Endodermal cell (in vitro differentiated cells): ENCODE results near the gene TRABD2B. TPM values are rescaled to one million over a fixed set of nuclear protein-coding genes. Genes with fewer than 3 reads are reported as not detected.

Experiments
- DNase-seq: peaks from one replicate; pipeline ENCODE4 v3.0.0-alpha.2; 2017
- H3K27ac ChIP-seq: 2 replicates; pipeline ENCODE4 v1.5.1; 2013; ENCODE audit warnings: mild to moderate bottlenecking, low read depth, low read length, moderate library complexity
- H3K27me3 ChIP-seq: 2 replicates; pipeline ENCODE4 v1.6.1; 2013; ENCODE audit warnings: mild to moderate bottlenecking, low read length, moderate library complexity; ENCODE audit not compliant: insufficient read depth, control insufficient read depth, poor library complexity, severe bottlenecking
- H3K36me3 ChIP-seq: 2 replicates; pipeline ENCODE4 v1.7.0; 2013; ENCODE audit warnings: mild to moderate bottlenecking, low read length, moderate library complexity; ENCODE audit not compliant: control insufficient read depth, insufficient read depth
- H3K4me1 ChIP-seq: one replicate; pipeline ENCODE4 v1.7.0; 2013; ENCODE audit warnings: low read length; ENCODE audit not compliant: control insufficient read depth, insufficient read depth
- H3K4me3 ChIP-seq: 2 replicates; pipeline ENCODE4 v1.5.1; 2013; ENCODE audit warnings: mild to moderate bottlenecking, low read length, moderate library complexity
- H3K9ac ChIP-seq: 2 replicates; pipeline ENCODE4 v1.6.1; 2013; ENCODE audit warnings: mild to moderate bottlenecking, low read length, moderate library complexity; ENCODE audit not compliant: poor library complexity, severe bottlenecking; ENCODE audit errors: extremely low read depth
- H3K9me3 ChIP-seq: 2 replicates; pipeline ENCODE4 v1.6.1; 2013; ENCODE audit warnings: mild to moderate bottlenecking, low read length, moderate library complexity; ENCODE audit not compliant: control insufficient read depth
- H3K27ac Mint-ChIP-seq: 2 replicates; pipeline ENCODE4 v1.8.0; 2020; ENCODE audit warnings: mixed read lengths
- H3K27me3 Mint-ChIP-seq: 2 replicates; pipeline ENCODE4 v1.8.0; 2021; ENCODE audit warnings: mild to moderate bottlenecking, mixed read lengths; ENCODE audit not compliant: insufficient read depth
- H3K36me3 Mint-ChIP-seq: 2 replicates; pipeline ENCODE4 v1.8.0; 2020; ENCODE audit warnings: low read depth, mixed read lengths
- H3K4me1 Mint-ChIP-seq: 2 replicates; pipeline ENCODE4 v1.8.0; 2020; ENCODE audit warnings: mixed read lengths
- H3K4me3 Mint-ChIP-seq: 2 replicates; pipeline ENCODE4 v1.8.0; 2020; ENCODE audit warnings: mild to moderate bottlenecking, moderate library complexity, mixed read lengths
- H3K9me3 Mint-ChIP-seq: 2 replicates; pipeline ENCODE4 v1.8.0; 2020; ENCODE audit warnings: mild to moderate bottlenecking, mixed read lengths
- WGBS, 2 experiments: methylation state at CpG; one replicate each; pipeline versions ENCODE4 v1.1.5 to v1.1.7; 2013; ENCODE audit warnings: missing lambda C conversion rate in 2 of 2, mixed read lengths in 1 of 2; ENCODE audit not compliant: insufficient coverage in 1 of 2, insufficient read length in 1 of 2; 5-methylcytosine and 5-hydroxymethylcytosine counted together
- total RNA-seq, 2 donors: library from RNA; stranded (reverse); fragmentation: NEBNext Ultra II Directional in 1 of 2; extraction: Animal tissue kit (Norgen Biotek cat#: 25700) in 1 of 2; gene quantifications; 2 replicates in 1 of 2; 3 replicates in 1 of 2; pipeline ENCODE4 v1.2.1, GENCODE V29; 2021
- TF ChIP-seq, protein P1 (sequence below): fragments of 200-600 bp; sonication (generic); conservative IDR thresholded peaks from 2 replicates; pipeline ENCODE4 v1.5.0; 2021; ENCODE audit warnings: antibody characterized with exemption, mild to moderate bottlenecking

Gene TRABD2B
- total RNA-seq, 2 donors from 2014 or later, result 24.4 to 28.0 TPM

DNA sequence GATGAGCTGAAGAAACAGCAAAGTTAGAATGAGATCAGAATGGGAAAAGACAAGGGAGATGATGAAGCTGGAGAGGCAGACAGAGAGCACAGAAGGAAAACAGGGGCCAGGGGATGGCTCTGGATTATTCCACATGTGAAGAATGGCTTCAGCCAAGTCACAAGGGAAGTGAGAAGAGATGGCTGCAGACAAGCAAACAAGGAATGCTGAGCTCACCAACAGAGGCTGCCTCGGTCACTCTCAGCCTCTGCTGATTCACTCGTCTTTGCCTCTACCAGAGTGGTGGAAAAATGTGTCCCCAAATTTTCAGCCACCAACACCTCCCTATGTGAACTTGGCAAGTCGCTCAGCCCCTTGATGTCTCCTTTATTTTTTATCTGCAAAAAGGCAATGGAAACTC lies 46.7 kb downstream of the TRABD2B start:
- TF ChIP-seq, protein P1, sequence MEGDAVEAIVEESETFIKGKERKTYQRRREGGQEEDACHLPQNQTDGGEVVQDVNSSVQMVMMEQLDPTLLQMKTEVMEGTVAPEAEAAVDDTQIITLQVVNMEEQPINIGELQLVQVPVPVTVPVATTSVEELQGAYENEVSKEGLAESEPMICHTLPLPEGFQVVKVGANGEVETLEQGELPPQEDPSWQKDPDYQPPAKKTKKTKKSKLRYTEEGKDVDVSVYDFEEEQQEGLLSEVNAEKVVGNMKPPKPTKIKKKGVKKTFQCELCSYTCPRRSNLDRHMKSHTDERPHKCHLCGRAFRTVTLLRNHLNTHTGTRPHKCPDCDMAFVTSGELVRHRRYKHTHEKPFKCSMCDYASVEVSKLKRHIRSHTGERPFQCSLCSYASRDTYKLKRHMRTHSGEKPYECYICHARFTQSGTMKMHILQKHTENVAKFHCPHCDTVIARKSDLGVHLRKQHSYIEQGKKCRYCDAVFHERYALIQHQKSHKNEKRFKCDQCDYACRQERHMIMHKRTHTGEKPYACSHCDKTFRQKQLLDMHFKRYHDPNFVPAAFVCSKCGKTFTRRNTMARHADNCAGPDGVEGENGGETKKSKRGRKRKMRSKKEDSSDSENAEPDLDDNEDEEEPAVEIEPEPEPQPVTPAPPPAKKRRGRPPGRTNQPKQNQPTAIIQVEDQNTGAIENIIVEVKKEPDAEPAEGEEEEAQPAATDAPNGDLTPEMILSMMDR, result no peak
- no peak overlapping the region for H3K4me3 Mint-ChIP-seq
- Histone ChIP-seq H3K36me3 (peaks cover 22% of the 10 kb centered on the region), H3K27me3 (no peaks in the 10 kb centered on the region), H3K4me3 (no peak overlapping the region), H3K27ac (no peak overlapping the region), H3K4me1 (peaks cover 16% of the 10 kb centered on the region), H3K9ac (no peak overlapping the region), H3K9me3 (no peaks in the 10 kb centered on the region)
- no peak for DNase-seq
- peaks cover 5% of the 10 kb centered on the region for H3K9me3 Mint-ChIP-seq
- H3K4me1 Mint-ChIP-seq, result peaks cover 36% of the 10 kb centered on the region
- WGBS, 2 experiments, result 83 to 89% methylated on average over 2 to 3 of the region's 3 CpGs
- peak overlapping the region; percentile 29 for H3K27ac Mint-ChIP-seq
- H3K27me3 Mint-ChIP-seq, result peaks cover 9% of the 10 kb centered on the region
- no peaks in the 10 kb centered on the region for H3K36me3 Mint-ChIP-seq

DNA sequence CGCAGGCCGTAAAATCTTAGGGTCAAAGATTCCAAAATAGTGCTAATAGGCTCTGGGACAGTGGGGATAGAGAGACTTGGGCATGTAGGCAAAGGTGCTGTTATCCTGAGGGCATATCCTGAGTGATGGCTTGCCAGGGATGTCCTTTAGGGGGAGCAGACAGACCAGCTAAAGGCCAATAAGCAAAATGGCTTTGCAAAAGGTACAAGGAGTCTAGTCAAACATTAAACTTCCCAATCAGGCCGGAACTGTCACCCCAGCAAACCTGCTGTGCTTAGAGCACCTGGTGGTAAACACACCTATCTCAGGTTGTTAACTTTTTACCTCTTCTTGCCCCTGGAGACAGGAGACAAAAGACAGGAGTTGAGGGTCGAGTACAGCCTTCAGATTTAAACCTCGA lies 49.1 kb downstream of the TRABD2B start:
- Histone ChIP-seq H3K27me3 (no peaks in the 10 kb centered on the region), H3K27ac (no peak overlapping the region), H3K36me3 (peaks cover 15% of the 10 kb centered on the region), H3K4me1 (peaks cover 16% of the 10 kb centered on the region), H3K9me3 (no peaks in the 10 kb centered on the region), H3K9ac (no peak overlapping the region), H3K4me3 (no peak overlapping the region)
- H3K27me3 Mint-ChIP-seq, result peaks cover 11% of the 10 kb centered on the region
- no peaks in the 10 kb centered on the region for H3K9me3 Mint-ChIP-seq
- 64 to 70% methylated on average over 5 of the region's 5 CpGs for WGBS, 2 experiments
- DNase-seq, result peak; percentile 88
- H3K4me3 Mint-ChIP-seq, result no peak overlapping the region
- no peak overlapping the region for H3K27ac Mint-ChIP-seq
- no peaks in the 10 kb centered on the region for H3K36me3 Mint-ChIP-seq
- peaks cover 46% of the 10 kb centered on the region for H3K4me1 Mint-ChIP-seq
- TF ChIP-seq, protein P1, result peak; percentile 83

DNA sequence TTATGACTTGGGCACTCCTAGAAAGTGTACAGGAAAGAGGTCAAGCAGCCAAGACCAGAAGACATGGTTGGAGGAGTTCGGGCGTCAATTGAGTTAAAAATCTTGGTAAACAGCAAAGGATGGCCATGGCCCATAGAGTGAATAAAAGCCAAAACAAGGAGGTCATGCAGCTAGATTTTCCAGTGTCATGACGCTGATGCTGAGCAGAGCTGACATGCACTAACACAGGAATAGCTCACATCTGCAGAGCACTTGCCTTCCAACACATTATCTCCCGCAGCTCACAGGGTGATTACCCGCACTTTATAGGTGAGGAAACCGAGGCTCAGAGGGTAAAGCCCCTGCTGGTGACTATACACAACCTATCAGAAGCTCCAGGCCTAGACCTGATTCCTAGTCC lies 49.7 kb downstream of the TRABD2B start:
- TF ChIP-seq, protein P1, result no peak
- peaks cover 50% of the 10 kb centered on the region for H3K4me1 Mint-ChIP-seq
- Histone ChIP-seq H3K9me3 (no peaks in the 10 kb centered on the region), H3K36me3 (peaks cover 12% of the 10 kb centered on the region), H3K27me3 (no peaks in the 10 kb centered on the region), H3K9ac (no peak overlapping the region), H3K4me3 (no peak overlapping the region), H3K4me1 (peaks cover 16% of the 10 kb centered on the region), H3K27ac (no peak overlapping the region)
- no peak for DNase-seq
- no peak overlapping the region for H3K4me3 Mint-ChIP-seq
- 96 to 100% methylated on average over 5 to 6 of the region's 6 CpGs for WGBS, 2 experiments
- no peaks in the 10 kb centered on the region for H3K36me3 Mint-ChIP-seq
- peaks cover 11% of the 10 kb centered on the region for H3K27me3 Mint-ChIP-seq
- H3K9me3 Mint-ChIP-seq, result no peaks in the 10 kb centered on the region
- H3K27ac Mint-ChIP-seq, result no peak overlapping the region
